Measurements from ENCODE around the gene CBR1. TPM values are rescaled to one million over a fixed set of nuclear protein-coding genes. Genes with fewer than 3 reads are reported as not detected.

CBR1 gene
- polyA plus RNA-seq, 1 donor (not counting 4 experiments of a cell fraction or from before 2014, with no cell fraction given): 207 TPM

- H3K9me3 ChIP-seq (ENCODE audit: control insufficient read depth, low read depth, low read length): peaks cover 5% of the 10 kb centered on the region
- FAIRE-seq (peak; percentile 32), DNase-seq (ENCODE audit: low read depth, low spot score) (no peak)
- no peak overlapping the region for H3K9ac ChIP-seq (ENCODE audit: control insufficient read depth, extremely low read depth, insufficient read depth, low read length)
- H3K4me2 ChIP-seq (ENCODE audit: control insufficient read depth, extremely low read depth, insufficient read depth, low read depth, low read length): no peak overlapping the region
- H3K27me3 ChIP-seq (ENCODE audit: control insufficient read depth, extremely low read depth, insufficient read depth, low read length): no peaks in the 10 kb centered on the region
- H3K27ac ChIP-seq (ENCODE audit: control insufficient read depth, insufficient read depth, low read length): no peak overlapping the region
- H3K4me1 ChIP-seq (ENCODE audit: control insufficient read depth, extremely low read depth, insufficient read depth, low read length): peaks cover 7% of the 10 kb centered on the region
- peaks cover 7% of the 10 kb centered on the region for H3K79me2 ChIP-seq (ENCODE audit: control insufficient read depth, insufficient read depth, low read length)
- H2AFZ ChIP-seq (ENCODE audit: control insufficient read depth, low read length): peak overlapping the region; percentile 18
- H3K9me1 ChIP-seq (ENCODE audit: control insufficient read depth, extremely low read depth, insufficient read depth, low read length): no peaks in the 10 kb centered on the region
- no peak for TF ChIP-seq EZH2 (IDR thresholded peaks at IDR 0.05; ENCODE audit: low read length)
- no peak for TF ChIP-seq CTCF (optimal IDR thresholded peaks at IDR 0.05 in 1 of 3, IDR thresholded peaks at IDR 0.05 in 1 of 3, conservative IDR thresholded peaks at IDR 0.05 in 1 of 3; ENCODE audit: extremely low read depth in 1 of 3, insufficient read depth in 2 of 3, low read length in 3 of 3)
- dilution Hi-C loops (cut with MboI; ENCODE audit: extremely low pct_ligation_motif_present, low sequenced_read_pairs): no loop called here
- no peaks in the 10 kb centered on the region for H4K20me1 ChIP-seq (ENCODE audit: control insufficient read depth, extremely low read depth, insufficient read depth, low read length)
- H3K4me3 ChIP-seq (ENCODE audit: control insufficient read depth in 2 of 3, extremely low read depth in 1 of 3, insufficient read depth in 2 of 3, low read depth in 1 of 3, low read length in 3 of 3): no peak overlapping the region
- no peaks in the 10 kb centered on the region for H3K36me3 ChIP-seq (ENCODE audit: control insufficient read depth in 2 of 2, extremely low read depth in 1 of 2, insufficient read depth in 2 of 2, low read length in 2 of 2)
Measured at GRCh38 chr21:36065497-36066036, 4.3 kb upstream of the CBR1 start.

DNA sequence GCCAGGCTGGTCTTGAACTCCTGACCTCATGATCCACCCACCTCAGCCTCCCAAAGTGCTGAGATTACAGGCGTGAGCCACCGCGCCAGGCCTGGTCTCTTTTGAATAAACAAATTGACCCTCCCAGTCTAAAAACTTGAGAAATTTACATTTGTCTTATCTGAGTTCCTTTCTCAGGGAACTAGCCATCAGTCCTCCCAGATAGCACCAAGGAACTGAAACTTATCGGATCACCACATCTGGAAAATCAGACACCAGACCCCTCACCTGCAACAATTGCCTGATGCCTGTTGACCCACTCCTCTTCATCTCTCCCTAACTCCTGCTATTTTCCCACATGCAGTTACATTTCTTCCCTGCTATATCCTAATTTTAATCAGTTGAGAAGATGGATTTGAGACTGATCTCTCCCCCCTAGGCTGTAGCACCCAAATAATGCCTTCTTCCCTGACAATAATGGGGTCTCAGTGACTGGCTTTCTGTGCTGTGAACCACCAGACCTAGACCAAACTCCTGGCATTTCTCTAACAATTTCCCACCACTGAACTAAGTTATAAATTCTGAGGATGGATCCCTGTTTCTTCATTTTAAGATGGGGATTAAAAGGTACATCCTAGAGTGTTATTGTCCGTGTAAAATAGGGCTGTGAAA is 951 bp upstream of the CBR1 start:
- Histone ChIP-seq H3K9ac (ENCODE audit: control insufficient read depth, extremely low read depth, insufficient read depth, low read length) (no peak overlapping the region), H4K20me1 (ENCODE audit: control insufficient read depth, extremely low read depth, insufficient read depth, low read length) (no peaks in the 10 kb centered on the region), H3K4me3 (ENCODE audit: control insufficient read depth in 2 of 3, extremely low read depth in 1 of 3, insufficient read depth in 2 of 3, low read depth in 1 of 3, low read length in 3 of 3) (no peak overlapping the region), H2AFZ (ENCODE audit: control insufficient read depth, low read length) (no peak overlapping the region), H3K4me1 (ENCODE audit: control insufficient read depth, extremely low read depth, insufficient read depth, low read length) (peaks cover 34% of the 10 kb centered on the region), H3K4me2 (ENCODE audit: control insufficient read depth, extremely low read depth, insufficient read depth, low read depth, low read length) (no peak overlapping the region), H3K27me3 (ENCODE audit: control insufficient read depth, extremely low read depth, insufficient read depth, low read length) (no peaks in the 10 kb centered on the region), H3K9me1 (ENCODE audit: control insufficient read depth, extremely low read depth, insufficient read depth, low read length) (peaks cover 5% of the 10 kb centered on the region), H3K79me2 (ENCODE audit: control insufficient read depth, insufficient read depth, low read length) (peaks cover 22% of the 10 kb centered on the region), H3K27ac (ENCODE audit: control insufficient read depth, insufficient read depth, low read length) (peak overlapping the region; percentile 80), H3K9me3 (ENCODE audit: control insufficient read depth, low read depth, low read length) (peaks cover 5% of the 10 kb centered on the region), H3K36me3 (ENCODE audit: control insufficient read depth in 2 of 2, extremely low read depth in 1 of 2, insufficient read depth in 2 of 2, low read length in 2 of 2) (peaks cover 8 to 15% of the 10 kb centered on the region in 2 experiments)
- no peak for FAIRE-seq
- DNase-seq (ENCODE audit: low read depth, low spot score): no peak
- dilution Hi-C loops (cut with MboI; ENCODE audit: extremely low pct_ligation_motif_present, low sequenced_read_pairs): no loop called here
- no peak for TF ChIP-seq CTCF (optimal IDR thresholded peaks at IDR 0.05 in 1 of 3, IDR thresholded peaks at IDR 0.05 in 1 of 3, conservative IDR thresholded peaks at IDR 0.05 in 1 of 3; ENCODE audit: extremely low read depth in 1 of 3, insufficient read depth in 2 of 3, low read length in 3 of 3)
- no peak for TF ChIP-seq EZH2 (IDR thresholded peaks at IDR 0.05; ENCODE audit: low read length)

Measured in keratinocyte (primary cell).